Astrocyte (in vitro differentiated cells and primary cell): Measurements from ENCODE around the gene GLP2R. TPM values are rescaled to one million over a fixed set of nuclear protein-coding genes. Genes with fewer than 3 reads are reported as not detected.
A peak's percentile ranks its signal among the peaks of the same experiment; 100 is the strongest.

Experiments used
- DNase-seq: peaks from one replicate; pipeline ENCODE4 v3.0.0-alpha.2; 2010; ENCODE audit warnings: low read depth
- FAIRE-seq: peaks from 2 replicates; lab custom pipeline; 2011; peaks lifted over from hg19 to GRCh38; lab: Jason Lieb, UNC
- H2AFZ ChIP-seq: 2 replicates; pipeline ENCODE4 v1.6.0; 2012; ENCODE audit warnings: low read depth, low read length, inconsistent platforms
- H3K27ac ChIP-seq: 2 replicates; pipeline ENCODE4 v1.5.1; 2011; ENCODE audit warnings: low read depth, low read length, inconsistent platforms
- H3K27me3 ChIP-seq: 2 replicates; pipeline ENCODE4 v1.6.0; 2011; ENCODE audit warnings: low read length, inconsistent platforms; ENCODE audit not compliant: insufficient read depth
- H3K36me3 ChIP-seq: 2 replicates; pipeline ENCODE4 v1.5.1; 2011; ENCODE audit warnings: low read length, inconsistent platforms; ENCODE audit not compliant: insufficient read depth
- H3K4me1 ChIP-seq: 2 replicates; pipeline ENCODE4 v1.5.1; 2011; ENCODE audit warnings: low read length, inconsistent platforms; ENCODE audit not compliant: insufficient read depth
- H3K4me2 ChIP-seq: 2 replicates; pipeline ENCODE4 v1.6.0; 2012; ENCODE audit warnings: low read length, inconsistent platforms
- H3K4me3 ChIP-seq: 2 replicates; pipeline ENCODE4 v1.5.1; 2011; ENCODE audit warnings: low read depth, mild to moderate bottlenecking, low read length, inconsistent platforms; ENCODE audit not compliant: insufficient read depth
- H3K79me2 ChIP-seq: 2 replicates; pipeline ENCODE4 v1.6.0; 2012; ENCODE audit warnings: mild to moderate bottlenecking, low read length, inconsistent platforms; ENCODE audit not compliant: insufficient read depth
- H3K9ac ChIP-seq: 2 replicates; pipeline ENCODE4 v1.6.0; 2012; ENCODE audit warnings: mild to moderate bottlenecking, low read length, inconsistent platforms
- H3K9me3 ChIP-seq: 2 replicates; pipeline ENCODE4 v1.5.1; 2012; ENCODE audit warnings: low read depth, mild to moderate bottlenecking, low read length, inconsistent platforms; ENCODE audit not compliant: insufficient read depth
- H4K20me1 ChIP-seq: 2 replicates; pipeline ENCODE4 v1.6.0; 2012; ENCODE audit warnings: low read length, inconsistent platforms; ENCODE audit not compliant: insufficient read depth
- H3K27ac Mint-ChIP-seq: one replicate; pipeline ENCODE4 v1.8.0; 2021; ENCODE audit warnings: mild to moderate bottlenecking, mixed read lengths; ENCODE audit not compliant: unreplicated experiment
- H3K27me3 Mint-ChIP-seq: one replicate; pipeline ENCODE4 v1.8.0; 2021; ENCODE audit warnings: low read depth, mixed read lengths; ENCODE audit not compliant: unreplicated experiment
- H3K36me3 Mint-ChIP-seq: one replicate; pipeline ENCODE4 v1.8.0; 2021; ENCODE audit warnings: low read depth, mixed read lengths; ENCODE audit not compliant: unreplicated experiment
- H3K4me1 Mint-ChIP-seq: one replicate; pipeline ENCODE4 v1.8.0; 2021; ENCODE audit warnings: low read depth, mixed read lengths; ENCODE audit not compliant: unreplicated experiment
- H3K4me3 Mint-ChIP-seq: one replicate; pipeline ENCODE4 v1.8.0; 2021; ENCODE audit warnings: mild to moderate bottlenecking, moderate library complexity, mixed read lengths; ENCODE audit not compliant: unreplicated experiment
- H3K9me3 Mint-ChIP-seq: one replicate; pipeline ENCODE4 v1.8.0; 2021; ENCODE audit warnings: mild to moderate bottlenecking, mixed read lengths; ENCODE audit not compliant: unreplicated experiment
- EZH2 ChIP-seq: IDR thresholded peaks from 2 replicates; pipeline ENCODE4 v1.6.1; 2012; ENCODE audit warnings: mild to moderate bottlenecking, low read length, inconsistent platforms; ENCODE audit not compliant: insufficient read depth
- total RNA-seq: library from RNA; stranded (reverse); gene quantifications from 2 replicates; pipeline ENCODE4 v1.2.1, GENCODE V29; 2021
- TF ChIP-seq, protein P1 (sequence below): IDR thresholded peaks from 2 replicates; pipeline ENCODE4 v1.5.1; 2011; ENCODE audit warnings: low read depth, mild to moderate bottlenecking, inconsistent platforms, low read length, moderate library complexity; ENCODE audit not compliant: insufficient read depth

The GLP2R gene
- total RNA-seq, 1 donor from 2014 or later, result 0.41 TPM

DNA sequence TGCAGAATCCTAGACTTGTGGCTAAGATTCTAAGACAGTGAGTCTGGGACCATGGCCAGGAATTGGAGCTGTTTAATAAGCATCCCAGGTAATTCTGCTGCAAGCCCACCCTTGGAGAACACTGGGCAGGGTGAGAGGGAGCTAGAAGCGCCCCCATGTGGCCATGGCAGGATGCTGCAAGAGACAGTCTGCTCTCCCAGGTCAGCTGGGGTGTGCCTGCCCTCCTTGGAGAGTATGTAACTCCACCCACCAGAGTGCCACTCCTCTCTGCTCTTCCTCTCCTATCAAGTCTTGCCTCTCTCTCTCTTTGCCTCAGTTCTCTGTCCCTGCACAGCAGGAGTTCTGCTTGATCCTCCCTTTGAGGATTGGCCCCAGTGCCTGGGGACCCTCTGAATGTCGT, 64.4 kb downstream of the GLP2R start:
- H2AFZ ChIP-seq, result no peak overlapping the region

DNA sequence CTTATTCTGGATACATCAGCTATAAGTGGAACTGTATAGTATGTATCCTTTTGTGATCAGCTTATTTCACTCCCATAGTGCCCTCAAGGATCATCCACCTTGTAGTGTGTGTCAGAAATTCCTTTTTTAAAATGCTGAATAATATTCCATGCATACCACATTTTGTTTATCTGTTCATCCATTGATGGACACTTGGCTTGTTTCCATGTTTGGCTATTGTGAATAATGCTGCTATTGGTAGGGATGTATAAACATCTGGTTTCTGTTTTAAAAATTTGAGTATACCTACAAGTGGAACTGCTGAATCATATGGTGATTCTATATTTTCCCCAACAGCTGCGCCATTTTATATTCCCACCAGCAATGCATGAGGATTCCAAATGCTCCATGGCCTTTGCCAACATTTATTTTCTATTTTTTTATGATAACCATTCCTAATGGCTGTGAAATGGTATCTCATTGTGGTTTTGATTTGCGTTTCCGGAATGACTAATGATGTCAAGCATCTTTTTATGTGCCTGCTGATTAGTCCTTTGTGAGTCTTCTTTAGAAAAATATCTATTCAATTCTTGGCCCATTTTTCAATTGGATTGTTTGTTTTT, 67.8 kb downstream of the GLP2R start:
- no peaks in the 10 kb centered on the region for H3K36me3 ChIP-seq
- H2AFZ ChIP-seq, result no peak overlapping the region
- no peaks in the 10 kb centered on the region for H3K79me2 ChIP-seq
- peak; percentile 66 for DNase-seq
- H3K9me3 ChIP-seq, result no peaks in the 10 kb centered on the region
- no peak overlapping the region for H3K9ac ChIP-seq
- no peak overlapping the region for H3K27ac ChIP-seq
- H3K4me1 ChIP-seq, result no peaks in the 10 kb centered on the region
- peaks cover 3% of the 10 kb centered on the region for H3K9me3 Mint-ChIP-seq
- peaks cover 2% of the 10 kb centered on the region for H3K27me3 ChIP-seq
- TF ChIP-seq EZH2, result no peak
- TF ChIP-seq, protein P1, sequence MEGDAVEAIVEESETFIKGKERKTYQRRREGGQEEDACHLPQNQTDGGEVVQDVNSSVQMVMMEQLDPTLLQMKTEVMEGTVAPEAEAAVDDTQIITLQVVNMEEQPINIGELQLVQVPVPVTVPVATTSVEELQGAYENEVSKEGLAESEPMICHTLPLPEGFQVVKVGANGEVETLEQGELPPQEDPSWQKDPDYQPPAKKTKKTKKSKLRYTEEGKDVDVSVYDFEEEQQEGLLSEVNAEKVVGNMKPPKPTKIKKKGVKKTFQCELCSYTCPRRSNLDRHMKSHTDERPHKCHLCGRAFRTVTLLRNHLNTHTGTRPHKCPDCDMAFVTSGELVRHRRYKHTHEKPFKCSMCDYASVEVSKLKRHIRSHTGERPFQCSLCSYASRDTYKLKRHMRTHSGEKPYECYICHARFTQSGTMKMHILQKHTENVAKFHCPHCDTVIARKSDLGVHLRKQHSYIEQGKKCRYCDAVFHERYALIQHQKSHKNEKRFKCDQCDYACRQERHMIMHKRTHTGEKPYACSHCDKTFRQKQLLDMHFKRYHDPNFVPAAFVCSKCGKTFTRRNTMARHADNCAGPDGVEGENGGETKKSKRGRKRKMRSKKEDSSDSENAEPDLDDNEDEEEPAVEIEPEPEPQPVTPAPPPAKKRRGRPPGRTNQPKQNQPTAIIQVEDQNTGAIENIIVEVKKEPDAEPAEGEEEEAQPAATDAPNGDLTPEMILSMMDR, result no peak
- no peak overlapping the region for H3K4me3 ChIP-seq
- H4K20me1 ChIP-seq, result no peaks in the 10 kb centered on the region
- no peak overlapping the region for H3K27ac Mint-ChIP-seq
- no peaks in the 10 kb centered on the region for H3K36me3 Mint-ChIP-seq
- no peak overlapping the region for H3K4me2 ChIP-seq
- peaks cover 34% of the 10 kb centered on the region for H3K27me3 Mint-ChIP-seq
- no peak for FAIRE-seq
- no peaks in the 10 kb centered on the region for H3K4me1 Mint-ChIP-seq
- no peak overlapping the region for H3K4me3 Mint-ChIP-seq

More for the DNA sequence above, 64.4 kb downstream of the GLP2R start:
- Mint-ChIP-seq H3K27ac (no peak overlapping the region), H3K27me3 (peaks cover 25% of the 10 kb centered on the region), H3K4me3 (no peak overlapping the region), H3K9me3 (peaks cover 4% of the 10 kb centered on the region), H3K36me3 (no peaks in the 10 kb centered on the region), H3K4me1 (no peaks in the 10 kb centered on the region)
- no peak overlapping the region for H3K4me3 ChIP-seq
- H3K79me2 ChIP-seq, result no peaks in the 10 kb centered on the region
- H4K20me1 ChIP-seq, result no peaks in the 10 kb centered on the region
- no peaks in the 10 kb centered on the region for H3K9me3 ChIP-seq
- H3K27ac ChIP-seq, result no peak overlapping the region
- no peak overlapping the region for H3K9ac ChIP-seq
- FAIRE-seq (no peak), DNase-seq (no peak)
- H3K4me2 ChIP-seq, result no peak overlapping the region
- TF ChIP-seq, protein P1, result peak; percentile 20
- no peak for TF ChIP-seq EZH2
- peaks cover 2% of the 10 kb centered on the region for H3K27me3 ChIP-seq
- H3K36me3 ChIP-seq, result no peaks in the 10 kb centered on the region
- no peaks in the 10 kb centered on the region for H3K4me1 ChIP-seq

DNA sequence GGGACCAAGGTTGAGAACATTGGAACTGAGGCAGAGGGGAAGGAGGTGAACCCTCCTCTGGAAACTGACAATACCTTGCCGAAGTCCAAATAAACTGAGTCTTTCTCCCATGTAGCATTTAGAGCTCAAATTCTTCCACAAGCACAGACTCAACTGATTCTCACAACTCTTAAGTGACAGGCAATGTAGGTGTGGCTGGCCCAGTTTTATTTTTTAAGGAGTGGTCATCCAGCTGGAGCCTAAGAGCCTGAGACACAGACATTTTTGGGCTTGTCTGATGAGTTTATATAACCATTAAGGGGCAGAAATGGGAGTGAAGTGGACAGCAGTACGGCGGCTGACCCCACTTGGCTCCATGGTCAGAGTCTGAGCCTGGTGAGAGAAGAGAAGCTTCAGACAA, 68.5 kb downstream of the GLP2R start:
- Histone ChIP-seq H2AFZ (no peak overlapping the region), H3K4me2 (no peak overlapping the region), H3K4me1 (no peaks in the 10 kb centered on the region), H3K36me3 (no peaks in the 10 kb centered on the region), H3K9me3 (no peaks in the 10 kb centered on the region), H4K20me1 (no peaks in the 10 kb centered on the region), H3K27ac (no peak overlapping the region), H3K27me3 (no peaks in the 10 kb centered on the region), H3K9ac (no peak overlapping the region), H3K79me2 (no peaks in the 10 kb centered on the region), H3K4me3 (no peak overlapping the region)
- H3K9me3 Mint-ChIP-seq, result peaks cover 3% of the 10 kb centered on the region
- no peak overlapping the region for H3K27ac Mint-ChIP-seq
- peaks cover 27% of the 10 kb centered on the region for H3K27me3 Mint-ChIP-seq
- DNase-seq, result no peak
- TF ChIP-seq, protein P1, result no peak
- no peak for TF ChIP-seq EZH2
- no peaks in the 10 kb centered on the region for H3K36me3 Mint-ChIP-seq
- H3K4me3 Mint-ChIP-seq, result no peak overlapping the region
- FAIRE-seq, result no peak
- no peaks in the 10 kb centered on the region for H3K4me1 Mint-ChIP-seq
